Measurements from ENCODE around the gene BMPER. TPM values are rescaled to one million over a fixed set of nuclear protein-coding genes. Genes with fewer than 3 reads are reported as not detected.

Gene BMPER
- total RNA-seq, 1 donor from 2014 or later = 0.59 TPM

- intact Hi-C loops (cut with micrococcal nuclease) = no loop called here
- peak; percentile 83 for ATAC-seq
- DNase-seq = no peak
Measured at GRCh38 chr7:34107276-34107675, 201.9 kb downstream of the BMPER start.

GRCh38 chr7:34108165-34108564, 202.8 kb downstream of the BMPER start:
- ATAC-seq = peak; percentile 89
- intact Hi-C loops (cut with micrococcal nuclease) = no loop called here
- peak; percentile 32 for DNase-seq

- intact Hi-C loops (cut with micrococcal nuclease) = no loop called here
- DNase-seq (no peak), ATAC-seq (peak; percentile 42)
Measured at GRCh38 chr7:34109936-34110780, 204.8 kb downstream of the BMPER start.

- intact Hi-C loops (cut with micrococcal nuclease) = no loop called here
- no peak for ATAC-seq
- DNase-seq = no peak
Measured at GRCh38 chr7:34111031-34111430, 205.7 kb downstream of the BMPER start.

GRCh38 chr7:34115503-34115902, 210.2 kb downstream of the BMPER start:
- intact Hi-C loops (cut with micrococcal nuclease) = no loop called here

GRCh38 chr7:34117573-34117972, 212.2 kb downstream of the BMPER start:
- DNase-seq (no peak), ATAC-seq (no peak)
- intact Hi-C loops (cut with micrococcal nuclease) = no loop called here

More at GRCh38 chr7:34115503-34115902, 210.2 kb downstream of the BMPER start:
- DNase-seq (no peak), ATAC-seq (no peak)

- DNase-seq = no peak
- intact Hi-C loops (cut with micrococcal nuclease) = no loop called here
- ATAC-seq = no peak
Measured at GRCh38 chr7:34121366-34121765, 216.0 kb downstream of the BMPER start.

- no peak for ATAC-seq
- no peak for DNase-seq
- intact Hi-C loops (cut with micrococcal nuclease) = no loop called here
Measured at GRCh38 chr7:34123316-34123715, 218.0 kb downstream of the BMPER start.

GRCh38 chr7:34124765-34125164, 219.4 kb downstream of the BMPER start:
- ATAC-seq = no peak
- intact Hi-C loops (cut with micrococcal nuclease) = no loop called here
- no peak for DNase-seq

GRCh38 chr7:34128762-34129161, 223.4 kb downstream of the BMPER start:
- intact Hi-C loops (cut with micrococcal nuclease) = no loop called here
- ATAC-seq = no peak
- no peak for DNase-seq

- no peak for DNase-seq
- intact Hi-C loops (cut with micrococcal nuclease) = no loop called here
- no peak for ATAC-seq
Measured at GRCh38 chr7:34130558-34131295, 225.4 kb downstream of the BMPER start.

- intact Hi-C loops (cut with micrococcal nuclease) = no loop called here
- DNase-seq = no peak
- ATAC-seq = no peak
Measured at GRCh38 chr7:34131371-34131770, 226.0 kb downstream of the BMPER start.

GRCh38 chr7:34133356-34133982, 228.1 kb downstream of the BMPER start:
- DNase-seq = no peak
- ATAC-seq = no peak
- intact Hi-C loops (cut with micrococcal nuclease) = no loop called here

- DNase-seq (peak; percentile 67), ATAC-seq (peak; percentile 71)
- intact Hi-C loops (cut with micrococcal nuclease) = no loop called here
Measured at GRCh38 chr7:34133983-34134782, 228.8 kb downstream of the BMPER start.

- ATAC-seq = no peak
- intact Hi-C loops (cut with micrococcal nuclease) = no loop called here
- no peak for DNase-seq
Measured at GRCh38 chr7:34135924-34136323, 230.6 kb downstream of the BMPER start.

GRCh38 chr7:34136698-34137097, 231.4 kb downstream of the BMPER start:
- DNase-seq (no peak), ATAC-seq (no peak)
- intact Hi-C loops (cut with micrococcal nuclease) = no loop called here

GRCh38 chr7:34137176-34137575, 231.8 kb downstream of the BMPER start:
- DNase-seq = no peak
- no peak for ATAC-seq
- intact Hi-C loops (cut with micrococcal nuclease) = no loop called here

GRCh38 chr7:34138483-34138882, 233.1 kb downstream of the BMPER start:
- intact Hi-C loops (cut with micrococcal nuclease) = no loop called here
- no peak for DNase-seq
- no peak for ATAC-seq

- DNase-seq = no peak
- intact Hi-C loops (cut with micrococcal nuclease) = no loop called here
- ATAC-seq = no peak
Measured at GRCh38 chr7:34139086-34139485, 233.7 kb downstream of the BMPER start.

Data from left ventricle myocardium superior (tissue), 1 donor.